ENCODE results near the gene MCTP1.

GRCh38 chr5:95222836-95223235, 62.1 kb downstream of the MCTP1 start:
- TF ChIP-seq CTCF (IDR thresholded peaks at IDR 0.05) (no peak), USF2 (CRISPR knock-in tag; IDR thresholded peaks at IDR 0.05) (no peak), TEAD4 (CRISPR knock-in tag; IDR thresholded peaks at IDR 0.05) (no peak), NR2C2 (CRISPR knock-in tag; IDR thresholded peaks at IDR 0.05) (no peak), NR1H2 (CRISPR knock-in tag; IDR thresholded peaks at IDR 0.05) (no peak), ZNF416 (CRISPR knock-in tag; IDR thresholded peaks at IDR 0.05) (no peak), SMAD3 (CRISPR knock-in tag; IDR thresholded peaks at IDR 0.05; ENCODE audit: borderline replicate concordance) (no peak), HMGXB4 (CRISPR knock-in tag; IDR thresholded peaks at IDR 0.05) (no peak), GABPB1 (CRISPR knock-in tag; IDR thresholded peaks at IDR 0.05) (no peak), ZNF232 (CRISPR knock-in tag; IDR thresholded peaks at IDR 0.05) (no peak)
- TF ChIP-seq, protein P1, sequence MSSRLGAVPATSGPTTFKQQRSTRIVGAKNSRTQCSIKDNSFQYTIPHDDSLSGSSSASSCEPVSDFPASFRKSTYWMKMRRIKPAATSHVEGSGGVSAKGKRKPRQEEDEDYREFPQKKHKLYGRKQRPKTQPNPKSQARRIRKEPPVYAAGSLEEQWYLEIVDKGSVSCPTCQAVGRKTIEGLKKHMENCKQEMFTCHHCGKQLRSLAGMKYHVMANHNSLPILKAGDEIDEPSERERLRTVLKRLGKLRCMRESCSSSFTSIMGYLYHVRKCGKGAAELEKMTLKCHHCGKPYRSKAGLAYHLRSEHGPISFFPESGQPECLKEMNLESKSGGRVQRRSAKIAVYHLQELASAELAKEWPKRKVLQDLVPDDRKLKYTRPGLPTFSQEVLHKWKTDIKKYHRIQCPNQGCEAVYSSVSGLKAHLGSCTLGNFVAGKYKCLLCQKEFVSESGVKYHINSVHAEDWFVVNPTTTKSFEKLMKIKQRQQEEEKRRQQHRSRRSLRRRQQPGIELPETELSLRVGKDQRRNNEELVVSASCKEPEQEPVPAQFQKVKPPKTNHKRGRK (CRISPR knock-in tag; IDR thresholded peaks at IDR 0.05; ENCODE audit: borderline replicate concordance), result no peak
- TF ChIP-seq, protein P2, sequence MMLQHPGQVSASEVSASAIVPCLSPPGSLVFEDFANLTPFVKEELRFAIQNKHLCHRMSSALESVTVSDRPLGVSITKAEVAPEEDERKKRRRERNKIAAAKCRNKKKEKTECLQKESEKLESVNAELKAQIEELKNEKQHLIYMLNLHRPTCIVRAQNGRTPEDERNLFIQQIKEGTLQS (CRISPR knock-in tag; conservative IDR thresholded peaks at IDR 0.05), result no peak
- TF ChIP-seq, protein P3, sequence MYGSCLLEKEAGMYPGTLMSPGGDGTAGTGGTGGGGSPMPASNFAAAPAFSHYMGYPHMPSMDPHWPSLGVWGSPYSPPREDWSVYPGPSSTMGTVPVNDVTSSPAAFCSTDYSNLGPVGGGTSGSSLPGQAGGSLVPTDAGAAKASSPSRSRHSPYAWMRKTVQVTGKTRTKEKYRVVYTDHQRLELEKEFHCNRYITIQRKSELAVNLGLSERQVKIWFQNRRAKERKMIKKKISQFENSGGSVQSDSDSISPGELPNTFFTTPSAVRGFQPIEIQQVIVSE (CRISPR knock-in tag; IDR thresholded peaks at IDR 0.05; ENCODE audit: borderline replicate concordance), result no peak

Data from WTC11 (cell line).